GM19099 (cell line): ENCODE measurements around the gene APOLD1.

Source experiments
- POLR2A ChIP-seq: IDR thresholded peaks from 3 replicates; pipeline ENCODE4 v1.6.1; 2011; ENCODE audit warnings: low read depth; ENCODE audit not compliant: insufficient read length; ENCODE audit errors: extremely low read depth

Gene APOLD1, protein sequence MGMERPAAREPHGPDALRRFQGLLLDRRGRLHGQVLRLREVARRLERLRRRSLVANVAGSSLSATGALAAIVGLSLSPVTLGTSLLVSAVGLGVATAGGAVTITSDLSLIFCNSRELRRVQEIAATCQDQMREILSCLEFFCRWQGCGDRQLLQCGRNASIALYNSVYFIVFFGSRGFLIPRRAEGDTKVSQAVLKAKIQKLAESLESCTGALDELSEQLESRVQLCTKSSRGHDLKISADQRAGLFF

DNA sequence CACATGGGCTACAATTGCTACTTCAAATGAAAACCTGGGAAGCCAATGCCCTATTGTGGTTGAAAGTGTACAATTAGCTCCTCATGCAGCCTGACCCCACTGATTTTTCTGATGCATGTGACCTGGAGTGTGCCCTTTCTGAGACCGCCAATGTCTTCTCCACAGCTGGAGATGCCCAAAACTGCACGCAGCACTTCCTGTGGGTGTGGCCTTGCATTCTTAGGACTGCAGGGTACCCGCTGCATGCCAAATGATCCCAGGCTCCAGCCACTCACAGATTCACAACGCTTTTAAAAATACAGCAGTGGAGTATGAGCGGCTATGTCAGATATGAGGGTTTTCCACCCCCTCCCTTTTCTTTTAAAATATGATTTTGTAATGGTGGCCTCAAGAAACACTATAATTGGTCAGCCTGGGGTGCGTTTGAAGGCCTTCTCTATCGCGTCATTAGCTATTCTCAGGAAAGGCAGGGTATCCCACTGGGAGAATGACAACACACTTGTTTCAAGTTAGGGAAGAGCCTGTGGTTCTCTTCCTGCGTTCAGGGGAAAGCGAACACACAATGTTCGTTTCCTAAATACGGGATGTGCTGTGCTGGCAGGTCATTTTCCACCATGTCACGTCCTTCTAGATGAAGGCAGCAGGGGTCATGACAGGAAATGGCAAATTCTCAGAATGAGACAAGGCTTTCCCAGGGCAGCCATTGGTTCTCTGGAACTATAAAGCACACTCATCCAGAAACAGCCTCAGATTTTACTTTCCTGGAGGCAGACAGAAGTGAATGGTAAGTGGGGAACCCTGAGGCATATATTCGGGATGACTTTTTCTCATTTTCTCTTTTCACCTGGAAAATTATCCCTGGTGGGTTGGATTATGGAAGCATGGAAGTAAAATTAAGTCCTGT is at the start of gene APOLD1:
Gene APOLD1 (plus strand): TSS at position 749 of the 904 bp plus-strand sequence. CDS start 33 bp downstream, at position 782.
- no peak for TF ChIP-seq POLR2A

GRCh38 chr12:12736759-12737676 is 48.4 kb upstream of the APOLD1 start:
- TF ChIP-seq POLR2A = no peak

DNA sequence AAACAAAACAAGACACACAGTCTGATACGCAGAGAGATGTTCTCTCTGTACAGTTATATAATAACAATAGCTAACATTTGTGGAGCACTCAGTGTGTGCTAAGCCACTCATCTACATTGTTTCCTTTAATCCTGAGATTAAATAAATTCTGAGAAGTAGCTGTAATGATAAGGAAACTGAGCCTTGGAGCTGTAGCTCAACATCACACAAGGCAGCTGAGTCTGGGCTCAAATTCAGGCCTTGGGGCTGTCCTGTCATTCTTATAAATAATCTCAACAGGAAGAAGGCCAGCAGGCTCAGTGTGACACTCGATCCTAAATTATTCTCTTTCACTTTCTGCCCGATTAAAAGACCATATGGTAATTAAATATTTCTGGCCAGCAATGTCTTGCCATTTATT is 43.8 kb upstream of the APOLD1 start:
- no peak for TF ChIP-seq POLR2A

DNA sequence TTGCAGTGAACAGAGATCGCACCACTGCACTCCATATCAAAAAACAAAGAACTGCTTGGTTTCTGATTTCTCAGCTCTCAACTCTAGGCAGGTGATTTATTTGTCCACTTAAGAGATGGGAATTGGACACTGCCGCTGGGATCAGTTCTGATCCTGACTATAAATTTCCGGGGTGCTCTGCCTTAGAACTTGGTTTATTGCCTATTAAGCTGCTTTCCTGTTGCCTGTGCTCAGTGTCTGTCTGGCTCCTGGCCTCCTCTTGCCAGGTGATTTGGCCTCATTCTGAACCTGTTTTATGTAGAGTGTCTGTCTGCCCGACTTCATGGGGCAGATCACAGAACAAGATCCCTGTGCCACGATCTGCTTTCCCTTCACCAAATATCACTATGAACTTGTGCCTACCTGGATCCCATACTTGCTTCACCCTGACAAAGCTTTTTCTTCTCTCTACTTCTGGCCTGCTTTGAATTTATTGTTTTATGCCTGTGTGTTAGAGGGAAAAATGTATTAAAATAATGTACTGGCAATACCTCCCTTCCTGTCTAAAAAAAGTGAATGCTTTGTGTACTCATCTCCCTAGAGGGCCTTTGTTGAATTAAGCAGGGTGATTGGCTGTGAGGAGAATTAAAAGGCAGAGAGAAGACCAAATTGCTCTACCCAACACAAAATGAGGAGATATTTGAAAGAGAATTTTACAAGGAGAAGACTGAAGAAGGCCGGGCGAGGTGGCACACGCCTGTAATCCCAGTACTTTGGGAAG is 40.7 kb upstream of the APOLD1 start:
- TF ChIP-seq POLR2A = no peak

DNA sequence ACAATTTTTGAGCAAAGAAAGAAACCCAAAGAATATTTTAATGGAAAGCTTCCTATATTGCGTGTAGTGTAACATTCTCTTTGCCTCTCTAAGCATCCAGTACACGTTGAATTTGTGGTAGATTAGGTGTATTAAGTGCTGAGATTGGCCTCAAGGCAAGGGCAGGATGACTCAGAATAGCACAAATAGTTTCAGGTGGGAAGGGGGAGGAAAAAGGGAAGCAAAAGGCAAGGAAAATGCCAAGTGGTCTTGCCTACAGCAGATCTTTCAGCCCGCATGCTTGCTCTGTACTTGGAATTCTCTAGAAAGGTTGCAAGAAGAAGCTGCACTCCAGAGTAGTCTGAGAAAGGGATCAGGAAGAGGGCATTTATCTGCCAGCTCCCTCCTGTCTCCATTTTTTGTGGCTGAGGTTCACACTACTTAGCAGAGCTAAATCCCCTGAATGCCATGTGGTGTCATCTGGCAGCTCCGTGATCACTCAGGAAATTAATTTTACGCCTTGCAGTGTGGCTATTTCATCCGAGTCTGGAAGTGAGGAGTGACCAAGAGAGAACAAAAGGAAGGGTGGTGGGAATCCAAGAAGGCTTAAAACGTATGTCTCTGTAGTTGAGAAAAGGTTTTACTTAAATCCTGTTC is 39.8 kb upstream of the APOLD1 start:
- no peak for TF ChIP-seq POLR2A

- no peak for TF ChIP-seq POLR2A
These were observed 38.2 kb upstream of the APOLD1 start for GRCh38 chr12:12747278-12747677.

GRCh38 chr12:12748044-12748443 is 37.4 kb upstream of the APOLD1 start:
- TF ChIP-seq POLR2A = no peak

- no peak for TF ChIP-seq POLR2A
These were observed 36.0 kb upstream of the APOLD1 start for GRCh38 chr12:12749433-12749832.

- no peak for TF ChIP-seq POLR2A
These were observed 29.5 kb upstream of the APOLD1 start for GRCh38 chr12:12755923-12756322.

DNA sequence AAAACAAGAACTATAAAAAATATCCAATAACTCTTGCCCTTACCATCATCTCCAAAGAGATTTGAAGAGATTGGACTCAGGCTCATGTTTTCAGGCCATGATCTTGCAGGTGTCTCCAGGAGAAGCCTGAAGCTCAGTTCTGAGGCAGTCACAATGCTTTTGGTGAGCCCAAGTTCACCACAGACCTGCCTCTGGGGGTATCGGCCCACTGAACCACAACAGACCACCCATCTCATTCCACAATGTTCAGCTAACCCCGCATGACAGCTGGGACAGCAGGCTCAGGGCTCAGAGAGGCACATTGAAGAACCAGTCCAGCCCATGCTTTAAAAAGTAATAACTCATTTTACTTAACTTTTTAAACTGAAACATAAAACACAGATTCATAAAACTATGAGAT is 28.3 kb upstream of the APOLD1 start:
- TF ChIP-seq POLR2A = no peak

- TF ChIP-seq POLR2A = no peak
These were observed 26.1 kb upstream of the APOLD1 start for GRCh38 chr12:12759234-12759915.

DNA sequence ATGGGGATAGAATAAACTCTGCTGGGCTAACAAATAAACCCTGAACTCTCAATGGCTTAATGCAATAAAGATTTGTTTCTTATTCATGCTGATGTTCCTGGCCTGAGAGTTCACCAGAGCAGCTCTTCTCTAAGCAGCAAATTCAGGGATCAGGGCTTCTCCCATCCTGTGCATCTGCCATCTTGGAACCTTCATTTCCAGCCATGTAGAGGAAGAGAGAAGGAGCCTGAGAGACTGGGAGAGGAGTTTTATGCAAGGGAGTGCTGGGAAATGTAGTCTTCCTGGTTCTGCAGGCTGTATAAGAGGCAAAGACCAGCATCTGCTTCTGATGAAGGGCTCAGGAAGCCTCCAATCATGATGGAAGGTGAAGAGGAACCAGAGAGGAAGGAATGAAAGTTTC is 20.6 kb upstream of the APOLD1 start:
- no peak for TF ChIP-seq POLR2A

GRCh38 chr12:12770262-12770661 is 15.2 kb upstream of the APOLD1 start:
- TF ChIP-seq POLR2A = no peak
